OCI-LY1 (cell line): ENCODE results near the gene RNU1-2.
"Not testable (repeated sequence)": the region's sequence is repeated elsewhere in the genome, so short reads cannot be mapped to it uniquely, and the experiment has no call there.

Experiments
- EZH2 ChIP-seq: fragments of 200-600 bp; sonication (generic), shearing (Covaris generic); IDR thresholded peaks from 2 replicates; pipeline ENCODE4 v1.8.0; 2017; ENCODE audit warnings: borderline replicate concordance, mixed run types, mild to moderate bottlenecking, antibody characterized with exemption, low read length, moderate library complexity, mixed read lengths
- TF ChIP-seq, protein P1 (sequence below): fragments of 200-600 bp; sonication (generic), shearing (Covaris generic); IDR thresholded peaks from 2 replicates; pipeline ENCODE4 v1.5.1; 2017; ENCODE audit warnings: mild to moderate bottlenecking, antibody characterized with exemption, low read length, moderate library complexity, mixed read lengths

GRCh38 chr1:16931206-16931934 lies 35.6 kb downstream of the RNU1-2 start:
- TF ChIP-seq, protein P1, sequence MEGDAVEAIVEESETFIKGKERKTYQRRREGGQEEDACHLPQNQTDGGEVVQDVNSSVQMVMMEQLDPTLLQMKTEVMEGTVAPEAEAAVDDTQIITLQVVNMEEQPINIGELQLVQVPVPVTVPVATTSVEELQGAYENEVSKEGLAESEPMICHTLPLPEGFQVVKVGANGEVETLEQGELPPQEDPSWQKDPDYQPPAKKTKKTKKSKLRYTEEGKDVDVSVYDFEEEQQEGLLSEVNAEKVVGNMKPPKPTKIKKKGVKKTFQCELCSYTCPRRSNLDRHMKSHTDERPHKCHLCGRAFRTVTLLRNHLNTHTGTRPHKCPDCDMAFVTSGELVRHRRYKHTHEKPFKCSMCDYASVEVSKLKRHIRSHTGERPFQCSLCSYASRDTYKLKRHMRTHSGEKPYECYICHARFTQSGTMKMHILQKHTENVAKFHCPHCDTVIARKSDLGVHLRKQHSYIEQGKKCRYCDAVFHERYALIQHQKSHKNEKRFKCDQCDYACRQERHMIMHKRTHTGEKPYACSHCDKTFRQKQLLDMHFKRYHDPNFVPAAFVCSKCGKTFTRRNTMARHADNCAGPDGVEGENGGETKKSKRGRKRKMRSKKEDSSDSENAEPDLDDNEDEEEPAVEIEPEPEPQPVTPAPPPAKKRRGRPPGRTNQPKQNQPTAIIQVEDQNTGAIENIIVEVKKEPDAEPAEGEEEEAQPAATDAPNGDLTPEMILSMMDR: not testable (repeated sequence)
- not testable (repeated sequence) for TF ChIP-seq EZH2
